AG20443 (cell line): ENCODE measurements around the gene EVL.
A peak's percentile ranks its signal among the peaks of the same experiment; 100 is the strongest.

Source experiments
- DNase-seq: peaks from one replicate; pipeline ENCODE4 v3.0.0; 2012; ENCODE audit warnings: low spot score, mixed read lengths

Gene EVL

GRCh38 chr14:100084591-100084990 lies 19.4 kb downstream of the EVL start:
- DNase-seq = no peak

- no peak for DNase-seq
Measured at GRCh38 chr14:100085462-100085861, 20.2 kb downstream of the EVL start.

GRCh38 chr14:100086361-100086760 lies 21.1 kb downstream of the EVL start:
- no peak for DNase-seq

GRCh38 chr14:100088226-100088625 lies 23.0 kb downstream of the EVL start:
- DNase-seq = no peak

- no peak for DNase-seq
Measured at GRCh38 chr14:100091386-100091785, 26.2 kb downstream of the EVL start.

- DNase-seq = no peak
Measured at GRCh38 chr14:100092832-100093231, 27.6 kb downstream of the EVL start.

- DNase-seq = no peak
Measured at GRCh38 chr14:100093319-100093718, 28.1 kb downstream of the EVL start.

GRCh38 chr14:100096656-100097055 lies 31.4 kb downstream of the EVL start:
- DNase-seq = peak; percentile 39

- no peak for DNase-seq
Measured at GRCh38 chr14:100098171-100098570, 32.9 kb downstream of the EVL start.

- DNase-seq = no peak
Measured at GRCh38 chr14:100100032-100100703, 34.9 kb downstream of the EVL start.

- no peak for DNase-seq
Measured at GRCh38 chr14:100102156-100102785, 37.0 kb downstream of the EVL start.

GRCh38 chr14:100103250-100104005 lies 38.2 kb downstream of the EVL start:
- no peak for DNase-seq

- no peak for DNase-seq
Measured at GRCh38 chr14:100104006-100104352, 38.8 kb downstream of the EVL start.

- DNase-seq = no peak
Measured at GRCh38 chr14:100104523-100105300, 39.5 kb downstream of the EVL start.

GRCh38 chr14:100105357-100106169 lies 40.3 kb downstream of the EVL start:
- no peak for DNase-seq

GRCh38 chr14:100106250-100107112 lies 41.3 kb downstream of the EVL start:
- DNase-seq = no peak

GRCh38 chr14:100107236-100107635 lies 42.0 kb downstream of the EVL start:
- no peak for DNase-seq

GRCh38 chr14:100108042-100108825 lies 43.0 kb downstream of the EVL start:
- DNase-seq = peak; percentile 91

GRCh38 chr14:100108840-100109593 lies 43.8 kb downstream of the EVL start:
- no peak for DNase-seq
